KG1 (cell line): Measurements from ENCODE around the gene TMEM79.

ENCODE experiments used
- DNase-seq: peaks from one replicate; lab custom pipeline; 2025; lab: John Stamatoyannopoulos, UW

The TMEM79 gene, protein sequence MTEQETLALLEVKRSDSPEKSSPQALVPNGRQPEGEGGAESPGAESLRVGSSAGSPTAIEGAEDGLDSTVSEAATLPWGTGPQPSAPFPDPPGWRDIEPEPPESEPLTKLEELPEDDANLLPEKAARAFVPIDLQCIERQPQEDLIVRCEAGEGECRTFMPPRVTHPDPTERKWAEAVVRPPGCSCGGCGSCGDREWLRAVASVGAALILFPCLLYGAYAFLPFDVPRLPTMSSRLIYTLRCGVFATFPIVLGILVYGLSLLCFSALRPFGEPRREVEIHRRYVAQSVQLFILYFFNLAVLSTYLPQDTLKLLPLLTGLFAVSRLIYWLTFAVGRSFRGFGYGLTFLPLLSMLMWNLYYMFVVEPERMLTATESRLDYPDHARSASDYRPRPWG

DNA sequence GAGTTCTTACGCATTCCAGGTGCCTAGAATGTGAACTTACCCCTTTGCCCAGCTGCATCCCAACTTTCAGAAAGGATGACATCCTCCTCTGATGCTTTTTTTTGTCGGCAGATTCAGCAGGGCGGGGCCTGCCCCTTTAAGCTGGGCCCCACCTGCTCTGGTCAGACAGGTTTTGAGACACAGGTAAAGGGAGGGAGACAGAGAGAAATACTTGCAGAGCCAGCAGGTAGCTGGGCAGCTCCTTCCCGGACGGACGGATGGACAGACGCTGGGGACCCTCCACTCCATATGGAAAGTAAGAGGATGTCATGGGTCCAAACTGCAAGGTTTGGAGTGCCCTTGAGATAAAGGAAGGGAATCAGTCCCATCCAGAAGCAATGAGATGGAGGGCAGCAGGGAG is at the start of gene TMEM79:
TMEM79 (plus strand) TSS at position 214 of the 400 bp plus-strand sequence. CDS start 902 bp downstream, outside the sequence.
- DNase-seq = no peak

DNA sequence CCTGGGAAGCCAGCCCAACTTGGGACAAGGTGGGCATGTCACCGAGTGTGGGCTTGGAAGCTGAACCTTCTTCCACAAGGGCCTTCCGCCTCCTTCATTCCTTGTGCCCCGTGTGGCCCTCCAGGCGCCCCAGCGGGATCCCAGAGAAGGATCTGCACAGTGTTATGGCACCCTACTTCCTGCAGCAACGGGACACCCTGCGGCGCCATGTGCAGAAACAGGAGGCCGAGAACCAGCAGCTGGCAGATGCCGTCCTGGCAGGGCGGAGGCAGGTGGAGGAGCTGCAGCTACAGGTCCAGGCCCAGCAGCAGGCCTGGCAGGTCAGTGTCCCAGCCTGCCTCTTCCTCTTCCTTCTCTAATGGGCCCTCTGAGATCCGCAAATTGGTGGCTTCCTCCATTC is 48.0 kb upstream of the TMEM79 start:
- no peak for DNase-seq

DNA sequence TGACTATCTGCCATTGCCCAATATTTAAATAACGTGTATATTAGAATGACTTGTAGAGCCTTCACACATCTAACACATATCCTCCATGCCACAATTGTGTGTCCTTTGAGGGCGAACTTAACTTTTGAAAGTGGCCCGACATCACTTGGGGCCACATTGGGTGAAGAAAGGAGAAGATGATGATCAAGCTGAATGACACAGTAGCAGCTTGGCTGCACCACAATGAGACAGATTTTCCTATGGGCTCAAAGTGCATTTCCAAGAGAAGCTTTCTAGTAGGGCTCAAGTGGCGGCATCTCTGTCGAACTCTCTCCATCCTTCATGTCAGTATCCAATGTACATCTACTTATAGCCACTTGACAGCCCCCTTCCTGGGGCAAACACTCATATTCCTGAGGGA is 45.9 kb upstream of the TMEM79 start:
- no peak for DNase-seq

DNA sequence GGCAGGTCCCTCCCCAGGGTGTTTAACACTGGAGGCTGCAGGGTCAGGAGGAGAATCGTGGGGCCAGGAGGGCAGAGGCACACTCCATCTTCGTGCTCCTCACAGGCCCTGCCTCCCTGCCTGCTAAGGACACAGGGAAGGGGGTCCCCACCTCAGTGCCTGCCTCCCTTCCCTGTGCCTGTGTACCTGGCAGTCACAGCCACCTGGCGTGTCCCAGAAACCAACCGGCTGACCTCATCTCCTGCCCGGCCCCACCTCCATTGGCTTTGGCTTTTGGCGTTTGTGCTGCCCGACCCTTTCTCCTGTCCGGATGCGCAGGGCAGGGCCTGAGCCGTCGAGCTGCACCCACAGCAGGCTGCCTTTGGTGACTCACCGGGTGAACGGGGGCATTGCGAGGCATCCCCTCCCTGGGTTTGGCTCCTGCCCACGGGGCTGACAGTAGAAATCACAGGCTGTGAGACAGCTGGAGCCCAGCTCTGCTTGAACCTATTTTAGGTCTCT is 42.8 kb upstream of the TMEM79 start:
- no peak for DNase-seq

DNA sequence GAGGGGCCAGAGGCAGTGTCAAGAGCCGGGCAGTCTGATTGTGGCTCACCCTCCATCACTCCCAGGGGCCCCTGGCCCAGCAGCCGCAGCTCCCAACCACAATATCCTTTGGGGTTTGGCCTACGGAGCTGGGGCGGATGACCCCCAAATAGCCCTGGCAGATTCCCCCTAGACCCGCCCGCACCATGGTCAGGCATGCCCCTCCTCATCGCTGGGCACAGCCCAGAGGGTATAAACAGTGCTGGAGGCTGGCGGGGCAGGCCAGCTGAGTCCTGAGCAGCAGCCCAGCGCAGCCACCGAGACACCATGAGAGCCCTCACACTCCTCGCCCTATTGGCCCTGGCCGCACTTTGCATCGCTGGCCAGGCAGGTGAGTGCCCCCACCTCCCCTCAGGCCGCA is 42.2 kb upstream of the TMEM79 start, which contains the start of gene BGLAP:
BGLAP (plus strand) TSS at position 259 of the 400 bp plus-strand sequence; CDS start at position 307, 48 bp downstream.
- DNase-seq = no peak

DNA sequence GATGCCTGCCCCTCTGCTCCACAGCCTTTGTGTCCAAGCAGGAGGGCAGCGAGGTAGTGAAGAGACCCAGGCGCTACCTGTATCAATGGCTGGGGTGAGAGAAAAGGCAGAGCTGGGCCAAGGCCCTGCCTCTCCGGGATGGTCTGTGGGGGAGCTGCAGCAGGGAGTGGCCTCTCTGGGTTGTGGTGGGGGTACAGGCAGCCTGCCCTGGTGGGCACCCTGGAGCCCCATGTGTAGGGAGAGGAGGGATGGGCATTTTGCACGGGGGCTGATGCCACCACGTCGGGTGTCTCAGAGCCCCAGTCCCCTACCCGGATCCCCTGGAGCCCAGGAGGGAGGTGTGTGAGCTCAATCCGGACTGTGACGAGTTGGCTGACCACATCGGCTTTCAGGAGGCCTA is 41.4 kb upstream of the TMEM79 start:
- DNase-seq = no peak

DNA sequence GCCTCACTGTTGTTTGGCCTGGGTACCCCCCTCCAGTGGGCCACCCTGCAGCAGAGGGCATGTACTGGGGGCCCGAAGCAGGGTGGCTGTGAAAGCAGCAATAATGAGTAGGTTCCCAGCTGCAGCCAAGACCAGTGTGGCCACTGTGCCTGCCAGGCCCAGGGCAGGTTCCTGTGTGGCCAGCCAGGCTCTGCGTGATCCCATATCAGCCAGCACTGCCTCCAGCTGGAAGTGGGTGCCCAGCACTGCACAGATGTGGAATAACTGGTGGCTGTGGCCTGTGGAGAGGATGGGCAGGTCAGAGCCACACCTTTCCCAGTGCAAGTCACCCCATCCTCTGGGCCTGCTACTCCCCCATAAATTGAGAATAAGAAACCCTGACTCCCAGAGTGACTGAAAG is 40.0 kb upstream of the TMEM79 start:
- DNase-seq = no peak

DNA sequence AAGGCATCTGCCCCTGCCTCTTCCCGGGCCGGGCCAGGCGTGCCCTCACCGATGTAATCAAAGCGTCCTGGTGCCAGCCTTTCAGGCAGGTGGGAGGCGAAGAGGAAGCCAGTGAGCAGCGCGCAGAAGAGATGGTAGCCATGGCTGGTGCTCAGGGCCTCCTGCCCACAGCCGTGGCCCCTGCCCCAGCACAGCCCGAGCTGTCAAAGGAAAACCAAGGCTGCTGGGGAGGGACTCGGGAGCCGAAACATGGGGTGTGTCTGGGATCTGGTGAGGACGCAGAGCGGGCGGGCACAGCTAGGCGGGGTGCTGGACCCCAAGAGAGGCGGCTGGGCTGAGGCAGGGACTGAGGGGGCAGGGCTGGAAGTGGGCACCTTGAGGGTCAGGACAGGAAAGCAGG is 39.4 kb upstream of the TMEM79 start:
- DNase-seq = no peak

DNA sequence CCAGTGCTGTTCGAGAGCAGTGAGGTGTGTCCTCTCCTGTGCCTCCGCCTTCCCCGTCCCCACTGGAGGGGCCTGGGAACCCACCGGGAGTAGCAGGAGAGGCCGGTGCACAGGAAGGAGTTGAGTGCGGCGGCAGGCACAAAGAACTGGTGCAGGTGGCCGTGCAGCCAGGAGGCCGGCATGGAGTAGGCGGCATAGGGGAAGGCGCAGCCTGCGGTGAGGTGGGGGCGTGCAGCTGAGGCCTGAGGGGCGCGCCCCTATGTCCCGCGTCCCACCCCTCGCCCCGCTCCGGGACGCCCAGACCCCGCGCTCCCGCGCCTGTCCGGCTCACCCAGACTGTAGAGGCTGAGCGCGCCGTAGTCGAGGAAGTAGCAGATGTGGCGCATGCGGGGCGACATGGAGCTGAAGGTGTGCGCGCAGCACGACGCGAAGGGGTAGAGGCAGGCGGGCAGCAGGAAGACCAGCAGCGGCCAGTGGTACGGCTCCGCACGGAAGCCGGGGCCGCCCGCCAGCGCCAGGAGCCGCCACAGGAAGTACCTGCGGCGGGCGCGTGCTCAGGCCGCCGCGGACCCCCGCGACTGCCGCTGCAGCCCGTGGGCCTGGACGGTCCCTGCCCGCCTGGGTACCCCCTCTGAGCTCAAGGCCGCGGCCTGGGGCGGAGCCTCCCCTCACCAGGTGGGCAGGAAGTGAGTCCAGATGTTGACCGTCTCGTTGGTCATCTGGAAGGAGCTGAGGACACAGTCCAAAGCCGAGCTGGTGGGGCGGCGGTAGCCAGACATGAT is 38.5 kb upstream of the TMEM79 start:
- no peak for DNase-seq

DNA sequence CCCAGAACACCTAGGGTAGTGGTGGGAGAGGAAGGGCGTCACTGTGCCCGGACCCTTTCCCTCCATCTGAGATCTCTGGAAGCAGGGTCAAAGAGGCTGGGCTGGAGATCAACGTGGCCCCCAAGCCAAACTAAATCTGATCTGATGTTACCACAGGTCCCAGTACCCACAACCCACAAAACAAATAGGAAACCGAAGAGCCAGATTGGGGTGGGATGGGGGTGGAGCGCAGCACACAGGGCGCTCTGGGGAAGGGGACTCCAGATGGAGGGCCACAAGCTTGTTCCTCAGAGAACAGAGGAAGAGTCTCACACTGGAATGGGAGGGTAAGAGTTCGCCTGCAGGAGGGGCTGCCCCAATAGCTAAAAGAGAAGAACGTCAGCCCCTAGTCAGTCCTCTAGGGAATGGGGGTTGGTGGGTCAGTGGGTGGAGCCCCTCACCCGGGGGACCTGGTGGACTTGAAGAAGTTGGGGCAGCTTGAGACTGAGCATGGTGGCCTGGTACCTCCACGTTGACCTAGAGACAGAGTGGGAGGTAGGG is 37.8 kb upstream of the TMEM79 start:
- no peak for DNase-seq

DNA sequence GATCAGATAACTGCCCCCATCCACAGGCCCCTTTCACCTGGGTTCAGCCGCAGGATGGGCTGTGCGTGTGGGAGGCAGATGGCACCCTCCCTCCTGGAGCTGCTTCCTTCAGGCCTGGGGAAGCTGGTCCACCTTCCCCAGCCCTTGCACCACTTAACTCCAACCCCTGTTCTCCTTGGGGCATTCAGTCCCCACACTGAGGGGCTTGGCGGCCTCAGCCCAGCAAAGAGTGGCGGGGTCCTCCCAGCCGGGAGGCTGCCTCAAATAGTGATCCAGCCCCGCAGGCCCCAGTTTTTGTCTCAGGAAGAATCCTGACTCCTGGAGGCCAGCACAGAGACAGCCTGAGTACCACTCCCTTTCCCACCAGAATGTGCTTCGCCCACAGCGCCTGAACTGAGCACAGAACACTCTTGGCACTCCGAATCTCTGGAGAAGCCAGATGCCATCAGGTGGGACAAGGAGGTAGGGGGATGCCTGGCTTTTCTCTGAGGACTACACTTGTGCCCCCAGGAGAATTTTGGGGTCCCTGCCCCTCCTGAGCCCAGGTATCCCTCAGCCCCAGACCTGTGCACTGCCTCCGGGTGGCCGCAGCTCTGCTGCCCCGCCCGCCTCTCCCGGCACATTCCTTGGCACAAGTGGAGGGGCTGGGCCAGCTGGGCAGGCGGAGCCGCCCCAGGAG is 37.2 kb upstream of the TMEM79 start:
- DNase-seq = no peak

DNA sequence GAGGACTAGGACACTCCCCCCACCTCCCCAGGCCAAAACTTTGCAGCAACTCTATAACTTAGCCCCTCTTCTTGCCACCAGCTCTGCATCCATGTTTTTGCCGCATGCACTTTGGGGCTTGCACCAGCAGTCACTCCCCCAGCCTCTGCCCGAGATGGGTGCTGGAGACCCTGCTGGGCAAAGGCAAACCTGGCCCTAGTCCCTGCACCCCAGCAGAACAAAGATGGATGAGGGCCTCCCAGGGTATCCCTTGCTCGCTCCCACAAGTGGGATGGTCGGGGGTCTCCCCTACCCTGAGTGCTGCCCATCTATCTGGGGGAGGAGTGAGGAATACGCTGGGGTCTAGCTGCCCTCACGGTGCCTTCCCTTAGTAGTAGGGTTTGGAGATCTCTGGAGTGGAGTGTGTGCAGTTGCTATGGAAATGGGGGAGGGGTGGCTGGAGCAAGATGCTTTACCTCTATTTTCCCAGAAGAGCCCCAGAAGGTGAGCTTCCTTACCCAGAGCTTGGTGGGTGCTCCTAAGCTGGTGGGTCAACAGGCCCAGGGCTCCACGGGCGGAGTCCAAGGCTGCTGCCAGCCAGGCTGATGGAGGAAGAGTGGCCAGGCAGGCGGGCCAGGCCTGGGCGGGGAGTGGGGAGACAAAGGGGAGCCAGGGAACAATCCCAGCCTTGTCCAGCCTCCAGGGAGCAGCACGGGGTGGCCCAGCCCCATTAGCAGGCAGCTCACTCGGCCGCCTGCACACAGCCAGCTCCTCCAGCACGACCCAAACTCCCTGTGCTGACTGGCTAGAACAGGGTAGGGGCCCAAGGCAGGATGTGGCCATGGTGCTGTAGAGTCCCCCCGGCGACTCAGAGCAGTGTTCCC is 36.4 kb upstream of the TMEM79 start, which contains the start of gene PAQR6:
PAQR6 (minus strand) TSS at position 597 of the 863 bp plus-strand sequence. CDS start 1,325 bp downstream, outside the sequence.
- DNase-seq = no peak

DNA sequence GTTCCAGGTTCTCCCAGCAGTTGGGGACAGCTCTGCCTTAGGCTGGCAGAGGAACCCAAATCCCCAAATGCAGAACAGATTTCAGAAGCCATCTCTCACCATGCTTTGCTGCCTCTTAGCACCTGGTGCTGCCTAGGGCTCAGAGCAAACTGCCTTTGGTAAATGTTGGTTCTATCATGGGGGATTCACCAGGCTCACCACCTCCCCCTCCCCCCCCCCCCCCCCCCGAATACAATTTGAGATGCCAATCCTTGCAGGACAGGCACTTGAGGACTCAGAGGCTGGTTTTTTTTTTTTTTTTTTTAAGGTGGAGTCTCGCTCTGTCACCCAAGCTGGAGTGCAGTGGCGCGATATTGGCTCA is 35.8 kb upstream of the TMEM79 start:
- no peak for DNase-seq

DNA sequence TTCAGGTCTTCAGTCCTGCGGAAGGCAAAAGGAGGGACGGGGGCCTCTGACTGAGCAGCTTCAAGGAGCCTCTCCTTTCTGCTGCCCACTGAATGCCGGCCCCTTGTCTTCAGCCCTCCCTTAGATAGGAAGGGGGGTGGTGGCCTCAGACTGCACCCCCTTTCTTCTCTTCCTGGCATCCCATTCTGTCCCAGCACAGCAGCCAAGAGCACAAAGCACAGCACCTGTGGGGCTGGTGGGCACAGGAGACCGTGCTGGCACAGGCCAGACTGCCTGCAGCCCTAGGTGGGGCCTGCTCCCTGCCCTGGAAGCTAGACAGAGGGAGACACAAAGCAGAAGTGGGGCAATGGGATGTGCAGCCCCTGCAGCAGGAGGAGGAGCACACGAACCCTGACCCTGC is 34.5 kb upstream of the TMEM79 start:
- no peak for DNase-seq

DNA sequence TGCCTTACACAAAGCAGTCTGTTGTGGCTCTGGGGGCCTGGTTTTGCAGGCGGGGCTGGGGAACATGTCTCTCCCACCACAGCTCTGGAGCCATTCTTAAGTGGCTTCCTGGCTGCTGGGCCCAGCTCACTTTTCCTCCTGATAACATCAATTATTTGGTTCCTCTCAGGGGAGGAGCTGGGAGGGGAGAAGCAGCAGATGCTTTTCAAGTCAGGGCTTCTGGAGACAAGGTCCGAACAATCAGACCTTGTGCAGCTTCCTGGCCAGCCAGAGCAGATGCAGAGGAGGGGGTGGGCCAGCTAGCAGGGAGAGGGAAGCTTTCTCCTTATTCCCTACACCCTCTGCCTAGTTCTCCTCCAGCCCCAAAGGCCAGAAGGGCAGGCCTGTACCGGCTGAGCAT is 32.6 kb upstream of the TMEM79 start:
- DNase-seq = peak; percentile 40

DNA sequence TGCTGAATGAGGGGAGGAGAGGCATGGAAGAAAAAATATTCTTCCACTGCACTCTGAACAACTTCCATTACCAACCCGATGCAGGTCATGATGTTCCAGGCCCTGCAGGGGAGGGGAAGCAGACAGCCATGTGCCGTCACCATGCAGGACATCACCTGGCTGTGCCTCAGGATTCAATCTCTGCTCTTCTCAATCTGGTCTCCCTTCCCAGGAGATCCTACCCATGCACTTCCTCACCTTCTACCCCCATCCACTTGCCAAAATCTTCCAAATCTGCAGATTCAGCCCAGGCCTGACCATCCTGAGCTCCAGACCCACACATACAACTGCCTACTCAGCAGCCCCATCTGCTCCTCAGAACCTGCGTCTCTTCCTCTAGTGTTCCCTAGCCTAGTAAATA is 30.5 kb upstream of the TMEM79 start:
- no peak for DNase-seq

DNA sequence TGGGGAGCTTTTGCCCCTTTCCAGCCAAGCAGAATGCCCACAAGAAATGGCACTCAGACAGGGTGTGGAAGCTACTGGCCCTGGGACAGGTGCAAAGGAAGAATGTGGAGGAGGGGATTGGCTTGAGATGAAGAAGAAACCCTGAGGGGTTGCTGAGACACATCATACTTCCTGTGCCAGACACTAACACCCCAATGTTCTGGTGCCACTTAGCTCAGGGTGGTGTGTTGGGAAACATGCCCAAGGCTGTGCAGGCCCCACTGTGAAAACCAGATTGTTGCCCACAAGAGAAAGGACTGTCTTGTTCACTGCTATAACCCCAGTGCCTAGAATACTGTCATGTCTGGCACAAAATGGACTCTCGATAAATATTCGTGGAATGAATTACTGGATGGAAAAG is 26.4 kb upstream of the TMEM79 start:
- DNase-seq = no peak

DNA sequence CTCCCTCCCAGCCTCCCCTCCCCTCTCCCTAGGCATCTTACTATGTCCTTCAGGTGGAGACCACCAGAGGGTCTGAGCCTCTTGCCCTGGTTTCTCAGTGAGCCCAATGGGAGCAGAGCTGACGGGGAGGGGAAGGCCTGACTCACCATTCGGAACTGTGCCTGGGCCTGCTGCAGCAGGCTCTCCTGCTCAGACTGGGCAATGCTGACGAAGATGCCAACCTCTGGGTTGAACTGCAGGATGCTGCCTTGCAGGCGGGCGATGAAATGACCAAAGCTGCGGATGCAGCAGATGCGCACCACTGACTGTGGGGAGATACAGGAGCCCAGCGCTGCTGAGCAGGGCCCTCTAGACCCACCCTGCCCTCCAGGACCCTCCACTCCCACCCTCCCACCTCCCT is 25.3 kb upstream of the TMEM79 start:
- no peak for DNase-seq

DNA sequence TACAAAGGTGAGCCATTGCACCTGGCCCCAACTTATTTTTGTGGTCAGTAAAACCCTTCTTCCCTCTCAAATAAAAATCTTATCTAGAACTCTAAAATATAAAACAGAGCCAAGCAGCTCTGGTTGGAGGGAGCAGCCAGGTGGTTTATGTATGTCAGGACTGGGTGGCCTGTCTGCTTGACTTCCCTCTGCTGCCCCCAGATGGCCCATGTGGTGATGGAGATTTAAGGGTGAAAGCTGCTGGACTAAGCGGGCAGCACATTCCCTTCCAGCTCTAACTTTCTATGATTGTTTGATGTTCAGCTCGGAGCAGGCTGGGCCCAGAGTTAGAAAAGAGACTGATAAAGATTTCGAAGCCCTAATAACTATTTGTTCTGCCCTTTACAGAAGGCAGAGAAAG is 24.3 kb upstream of the TMEM79 start:
- no peak for DNase-seq

DNA sequence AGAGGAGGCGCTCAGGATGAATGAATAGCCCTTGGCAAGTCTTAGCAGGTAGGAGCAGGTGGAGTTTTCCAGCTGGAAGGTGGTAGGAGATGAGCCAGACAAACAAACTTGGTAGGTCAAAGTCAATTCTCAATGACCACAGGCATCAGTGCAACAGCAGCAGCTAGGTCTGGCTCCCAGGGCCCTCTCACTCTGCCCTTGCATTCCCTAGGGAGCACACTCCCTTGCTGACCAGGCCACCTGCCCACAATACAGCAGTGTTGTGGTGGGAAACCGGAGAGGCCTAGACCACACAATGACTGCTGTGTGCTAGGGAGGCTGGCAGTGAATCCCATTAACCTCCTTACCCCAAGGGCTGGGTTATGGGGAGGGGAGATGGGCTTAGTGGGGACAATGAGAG is 23.2 kb upstream of the TMEM79 start:
- no peak for DNase-seq
